GM04504 (cell line): ENCODE results near the gene CBLN3.
"Not testable (repeated sequence)": the region's sequence is repeated elsewhere in the genome, so short reads cannot be mapped to it uniquely, and the experiment has no call there.

Source experiments
- DNase-seq: peaks from one replicate; pipeline ENCODE4 v3.0.0-alpha.2; 2012; ENCODE audit warnings: low read depth

Gene CBLN3

DNA sequence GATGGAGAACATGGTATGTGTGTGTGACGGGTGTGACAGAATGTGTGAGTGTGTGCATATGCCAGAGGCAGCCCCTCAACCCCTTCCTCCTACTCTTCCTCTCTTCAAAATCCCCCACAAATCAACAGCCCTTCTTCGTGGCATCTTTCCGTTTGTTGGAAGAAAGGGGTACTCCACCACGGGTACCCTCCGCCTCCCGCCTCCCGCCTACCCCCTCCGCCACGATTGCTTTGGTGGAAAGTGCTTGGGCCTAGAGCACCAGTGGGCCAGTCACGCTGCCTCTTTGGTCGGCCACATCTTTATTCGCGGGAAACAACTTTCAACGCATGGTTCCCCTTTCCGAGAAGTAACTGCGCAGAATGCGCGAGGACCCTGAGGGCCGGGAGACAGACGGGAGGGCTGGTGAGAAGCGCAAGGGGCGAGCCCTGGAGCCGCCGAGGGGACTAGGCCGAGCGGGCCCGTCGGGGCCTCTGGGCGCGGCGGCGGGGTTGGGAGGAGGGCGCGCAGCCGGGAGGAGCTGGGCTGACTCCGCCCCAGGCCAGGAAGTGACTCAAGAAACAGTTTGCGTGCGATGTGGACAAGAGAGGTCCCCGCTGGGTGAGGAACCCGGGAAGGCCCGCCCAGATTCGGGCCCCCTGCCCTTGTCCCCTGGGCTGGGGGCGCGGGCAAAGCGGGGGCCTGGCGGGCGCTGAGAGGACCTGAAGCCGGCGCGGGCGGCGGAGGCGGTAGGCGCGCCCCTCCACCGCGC is at the start of gene CBLN3, which contains the start of gene KHNYN:
Gene CBLN3, minus strand, starts transcription at position 274 of the 748 bp plus-strand sequence. CDS start 614 bp downstream, outside the sequence.
Gene KHNYN, plus strand, starts transcription at position 560 of the 748 bp plus-strand sequence. CDS start 777 bp downstream, outside the sequence.
- DNase-seq = peak; percentile 84

DNA sequence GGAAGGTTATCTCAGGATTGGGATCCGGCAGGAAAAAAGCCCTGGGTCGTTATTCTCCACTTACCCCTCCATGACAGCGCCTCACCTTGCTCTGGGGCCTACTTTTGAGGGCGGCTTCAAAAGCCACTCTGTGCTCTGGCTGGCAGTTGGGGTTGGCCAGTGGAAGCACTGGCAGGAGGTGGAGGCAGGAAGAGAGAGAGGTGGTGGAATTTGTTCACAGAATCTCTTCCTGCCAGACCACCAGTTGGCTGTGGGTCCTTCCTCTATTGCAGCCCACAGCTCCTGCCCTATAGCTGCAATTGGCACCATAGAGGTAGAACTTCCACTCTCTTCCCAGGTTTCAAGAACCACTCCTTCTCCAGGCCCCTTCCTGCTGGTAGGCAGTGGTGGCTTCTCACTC is 45.8 kb upstream of the CBLN3 start:
- DNase-seq = no peak

DNA sequence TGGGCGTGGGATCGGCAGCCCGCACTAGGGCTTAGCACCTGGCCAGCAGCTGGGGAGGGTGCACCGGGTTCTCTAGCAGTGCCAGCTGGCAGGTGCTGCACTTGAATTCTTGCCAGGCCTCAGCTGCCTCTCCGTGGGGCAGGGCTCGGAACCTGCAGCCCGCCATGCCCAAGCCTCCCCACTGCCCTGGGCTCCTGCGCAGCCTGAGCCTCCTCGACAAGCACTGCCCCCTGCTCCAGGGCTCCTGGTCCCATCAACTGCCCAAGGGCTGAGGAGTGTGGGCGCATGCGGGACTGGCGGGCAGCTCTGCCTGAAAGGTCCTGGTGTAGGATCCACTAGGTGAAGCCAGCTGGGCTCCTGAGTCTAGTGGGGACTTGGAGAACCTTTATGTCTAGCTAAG is 43.7 kb upstream of the CBLN3 start:
- no peak for DNase-seq

GRCh38 chr14:24470450-24470849 is 41.0 kb upstream of the CBLN3 start:
- DNase-seq = not testable (repeated sequence)

GRCh38 chr14:24465805-24466204 is 36.3 kb upstream of the CBLN3 start:
- no peak for DNase-seq

DNA sequence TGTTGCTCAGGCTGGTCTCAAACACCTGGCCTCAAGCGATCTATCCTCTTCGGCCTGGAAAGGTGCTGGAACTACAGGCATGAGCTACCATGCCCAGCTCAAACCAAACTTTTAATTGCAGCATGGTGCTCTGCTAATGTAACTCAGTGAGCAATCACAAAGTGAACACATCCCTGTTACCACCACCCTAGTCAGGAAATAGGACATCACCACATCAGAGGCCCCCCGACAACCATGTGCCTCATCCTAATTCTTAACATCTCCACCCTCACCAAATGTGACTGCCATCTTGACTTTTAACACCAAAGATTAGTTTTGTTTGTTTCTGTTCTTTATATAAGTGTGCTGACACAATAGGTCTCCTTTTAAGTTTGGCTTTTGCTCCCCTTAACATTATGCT is 35.9 kb upstream of the CBLN3 start:
- no peak for DNase-seq

- DNase-seq = no peak
Observed at GRCh38 chr14:24463884-24464785, 34.7 kb upstream of the CBLN3 start.

DNA sequence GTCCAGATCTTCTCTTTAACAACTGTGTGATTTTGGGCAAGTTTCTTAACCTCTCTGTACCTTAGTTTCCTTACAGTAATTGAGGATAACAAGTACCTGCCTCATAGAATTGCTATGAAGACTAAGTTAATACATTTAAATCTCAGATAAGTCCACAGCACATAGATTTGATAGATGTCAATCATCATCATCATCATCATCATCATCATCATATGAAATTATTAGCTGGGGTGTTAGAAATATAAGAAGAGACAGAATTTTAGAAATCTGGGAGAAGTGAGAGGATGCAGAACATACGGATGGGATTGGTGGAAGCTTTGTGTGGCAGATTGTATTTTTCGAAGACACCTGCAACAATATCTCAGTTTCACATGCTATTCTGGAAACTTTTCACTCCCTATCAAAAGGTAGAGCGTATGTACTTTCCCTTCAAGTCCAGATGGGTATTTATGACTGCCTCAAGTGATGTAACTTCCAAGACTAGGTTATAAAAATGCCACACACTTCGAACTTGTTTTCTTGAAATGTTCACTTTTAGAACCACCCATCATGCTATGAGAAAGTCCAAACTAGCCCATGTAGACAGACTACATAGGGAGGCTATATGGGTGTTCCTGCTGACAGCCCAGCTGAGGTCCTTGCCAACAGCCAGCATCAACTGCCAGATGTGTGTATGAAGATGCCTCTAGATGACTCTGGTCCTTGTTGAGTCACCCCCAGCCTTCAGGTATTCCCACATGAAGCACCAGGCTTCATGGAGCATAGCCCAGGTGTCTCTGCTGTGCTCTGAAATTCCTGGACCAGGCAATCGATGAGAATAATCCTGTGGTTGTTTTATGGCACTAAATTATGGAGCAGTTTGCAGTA is 33.8 kb upstream of the CBLN3 start:
- no peak for DNase-seq

DNA sequence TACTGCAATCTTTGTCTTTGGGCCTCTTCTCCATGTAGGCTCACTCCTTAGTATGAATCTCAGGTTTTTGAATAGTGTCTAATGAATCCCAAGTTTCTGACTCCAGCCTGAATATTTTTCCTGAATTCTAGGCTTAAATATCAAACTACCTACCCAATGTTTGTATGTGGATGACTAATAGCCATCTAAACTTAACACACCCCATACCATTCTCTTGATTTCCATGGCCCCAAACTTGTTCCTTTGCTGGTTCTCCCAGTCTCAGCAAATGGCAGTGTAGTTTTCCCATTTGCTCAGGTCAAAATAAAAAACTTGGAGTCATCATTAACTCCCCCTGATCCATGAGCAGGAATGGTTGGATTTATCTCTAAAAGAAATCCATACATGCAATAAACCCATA is 31.9 kb upstream of the CBLN3 start:
- DNase-seq = no peak

DNA sequence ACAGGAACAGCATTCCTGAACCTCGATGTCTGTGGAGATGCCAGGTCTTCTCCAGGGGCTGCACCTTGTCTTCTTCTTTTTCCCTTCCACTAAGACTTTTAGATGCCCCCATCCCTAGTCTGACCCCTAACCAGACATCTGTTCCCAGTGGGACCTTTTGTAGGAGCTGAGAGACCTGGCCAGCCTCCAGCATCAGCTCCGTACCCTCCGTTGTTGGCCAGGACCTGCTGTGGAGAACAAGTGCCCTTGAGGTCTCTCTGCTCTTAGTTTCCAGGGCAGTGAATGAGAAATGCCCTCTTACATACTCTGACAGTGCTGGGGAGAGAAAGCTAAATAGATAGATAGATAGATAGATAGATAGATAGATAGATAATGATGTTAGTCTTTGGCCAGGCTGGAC is 29.9 kb upstream of the CBLN3 start:
- DNase-seq = no peak

- DNase-seq = no peak
Observed at GRCh38 chr14:24458736-24459135, 29.3 kb upstream of the CBLN3 start.

GRCh38 chr14:24456980-24457379 is 27.5 kb upstream of the CBLN3 start:
- DNase-seq = no peak

GRCh38 chr14:24450828-24451227 is 21.4 kb upstream of the CBLN3 start:
- DNase-seq = not testable (repeated sequence)

DNA sequence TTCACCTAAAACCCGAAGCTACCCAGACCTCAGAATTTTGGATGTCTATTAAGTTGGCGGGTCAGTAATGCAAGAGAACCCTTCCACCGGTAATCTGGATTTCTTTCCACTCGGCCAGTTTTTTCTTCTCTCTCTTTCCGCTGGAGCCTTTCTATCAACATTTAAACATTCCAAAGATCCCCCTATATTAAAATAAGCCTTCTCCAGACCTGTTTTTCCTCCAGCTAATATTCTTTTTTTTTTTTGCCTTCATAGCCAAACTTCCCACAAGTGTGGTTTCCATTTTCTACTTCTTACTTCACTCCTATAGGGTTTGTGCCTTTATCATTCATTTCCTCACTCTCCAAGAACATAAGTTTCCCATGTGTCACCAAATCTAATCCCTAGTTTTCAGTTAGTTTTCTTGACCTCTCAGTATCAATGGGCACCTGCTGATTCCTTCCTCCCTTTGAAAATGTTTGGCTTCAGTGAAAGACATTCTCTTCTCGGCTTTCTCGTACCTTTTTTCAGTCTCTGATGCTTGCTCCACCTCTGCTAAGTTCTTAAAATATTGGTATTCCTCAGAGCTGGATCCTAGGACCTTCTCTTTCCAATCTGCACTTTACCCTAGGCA is 13.7 kb upstream of the CBLN3 start:
- DNase-seq = no peak

DNA sequence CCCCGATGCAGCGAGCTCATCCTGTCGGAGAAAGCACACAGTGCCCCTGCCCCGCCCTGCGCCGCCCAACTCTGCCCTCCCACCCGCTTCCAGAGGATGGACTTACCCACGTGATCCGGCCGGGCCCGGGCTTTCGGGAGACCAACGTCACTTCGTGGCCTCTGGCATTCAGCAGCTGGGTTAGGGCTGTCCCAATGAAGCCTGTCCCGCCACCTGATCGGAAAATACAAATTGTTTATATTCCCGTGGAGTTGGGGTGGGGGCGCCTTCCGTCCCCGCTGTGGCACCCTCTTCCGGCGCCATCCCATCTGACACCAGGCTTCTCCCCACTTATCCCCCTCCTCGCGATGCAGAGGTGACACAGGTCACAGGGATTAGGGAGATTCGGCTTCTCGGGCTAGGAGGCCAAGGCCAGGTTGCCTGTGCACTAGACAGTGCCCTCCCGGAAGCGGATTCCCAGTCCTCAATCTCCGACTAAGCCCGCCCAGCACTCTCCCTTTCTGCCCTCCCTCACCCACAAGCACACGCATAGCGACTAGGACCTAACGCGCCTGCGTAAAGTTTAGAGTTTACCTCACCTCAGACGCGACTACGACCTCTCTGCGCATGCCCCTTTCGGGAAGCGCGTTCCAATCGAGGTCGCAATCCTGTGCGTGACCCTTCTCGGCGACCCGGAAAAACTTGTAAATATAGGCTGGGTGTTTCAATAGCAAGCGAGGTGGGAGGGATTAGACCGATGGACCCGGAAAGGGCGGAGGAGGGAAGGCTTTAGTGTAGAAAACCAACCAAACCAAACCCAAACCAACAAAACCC is 13.0 kb upstream of the CBLN3 start, which contains the start of gene SDR39U1:
Gene SDR39U1, minus strand, starts transcription at position 537 of the 813 bp plus-strand sequence. Its CDS starts 7 bp downstream, at position 530.
- peak; percentile 98 for DNase-seq

DNA sequence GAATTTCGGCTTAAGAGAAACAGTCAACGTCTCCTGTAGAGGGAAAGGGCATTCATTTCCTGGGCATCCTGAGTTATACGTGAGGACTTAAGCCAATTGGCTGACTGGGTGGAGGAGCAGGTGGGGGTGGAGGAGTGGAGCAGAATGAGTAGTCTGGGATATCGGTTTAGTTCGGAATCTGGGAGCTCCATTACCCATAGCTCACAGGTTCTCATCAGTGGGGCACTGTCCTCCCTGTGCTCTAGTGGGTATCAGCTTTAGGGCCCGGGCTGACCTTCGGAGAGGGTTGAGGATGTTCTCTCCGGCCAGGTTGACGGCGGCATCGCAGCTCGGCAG is 12.4 kb upstream of the CBLN3 start:
- DNase-seq = no peak

- no peak for DNase-seq
Observed at GRCh38 chr14:24441485-24441884, 12.0 kb upstream of the CBLN3 start.

DNA sequence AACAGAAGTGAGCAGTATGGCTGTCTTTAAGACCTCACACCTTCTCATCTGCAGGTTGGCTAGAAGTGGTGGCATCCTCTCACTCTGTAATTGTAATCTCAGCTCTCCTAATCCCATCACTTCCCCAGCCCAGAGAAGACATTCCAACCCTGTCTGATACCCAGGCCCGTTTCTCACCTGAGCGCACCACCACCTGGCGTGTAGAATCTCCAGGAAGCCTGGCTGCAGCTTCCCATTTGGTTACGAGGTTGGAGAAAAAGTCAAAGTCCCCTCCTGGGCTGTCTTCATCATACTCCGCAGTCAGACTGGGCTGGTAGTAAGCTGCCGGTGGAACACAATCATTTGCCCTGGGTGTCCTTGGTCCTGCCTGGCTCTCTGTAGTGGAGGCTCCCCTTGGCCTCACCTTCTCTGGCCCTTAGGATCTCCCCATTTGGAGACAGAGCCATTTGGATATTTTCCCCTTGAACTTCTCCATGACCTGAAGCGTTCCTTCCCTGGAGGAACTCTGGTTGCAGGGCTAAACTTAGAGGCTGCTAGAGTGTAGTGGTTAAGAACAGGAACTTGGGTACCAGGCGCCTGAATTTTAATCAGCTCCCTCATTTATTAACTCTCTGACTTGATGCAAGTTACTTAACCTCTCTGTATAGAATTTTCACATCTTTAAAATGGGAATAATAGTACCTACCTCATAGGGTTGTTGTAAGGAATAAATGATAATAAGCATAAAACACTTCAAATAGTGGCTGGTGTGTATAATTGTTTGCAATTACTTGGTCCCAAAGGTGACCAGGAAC is 11.3 kb upstream of the CBLN3 start:
- no peak for DNase-seq

- no peak for DNase-seq
Observed at GRCh38 chr14:24439830-24440605, 10.6 kb upstream of the CBLN3 start.
